Stimulated activated CD8-positive, alpha-beta memory T cell treated with anti-CD3 and anti-CD28 coated beads, Interleukin-12 subunit alpha, Interleukin-12 subunit beta, amount 100 ng/mL, for 24 hours (primary cell): ENCODE results near the gene EIF4G2.

Experiments
- DNase-seq: peaks from one replicate; pipeline ENCODE4 v3.0.0-alpha.2; 2020; ENCODE audit errors: extremely low read depth

Gene EIF4G2

DNA sequence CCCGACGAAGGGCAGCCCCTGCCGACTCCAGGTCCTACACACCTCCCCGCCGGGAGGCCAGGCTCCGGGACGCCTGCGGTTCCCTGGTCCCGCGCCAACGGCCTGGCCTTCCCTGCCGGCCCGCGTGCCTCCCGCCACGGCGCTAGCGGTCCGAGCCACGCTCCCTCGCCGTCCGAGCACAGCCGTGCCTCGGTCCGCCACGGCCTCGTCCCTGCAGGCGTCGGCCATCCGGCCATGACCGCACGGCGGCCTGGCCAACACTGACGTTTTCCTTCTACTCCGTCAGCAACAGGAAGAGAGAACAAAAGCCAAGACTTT is 532 bp downstream of the EIF4G2 start:
- DNase-seq = no peak

DNA sequence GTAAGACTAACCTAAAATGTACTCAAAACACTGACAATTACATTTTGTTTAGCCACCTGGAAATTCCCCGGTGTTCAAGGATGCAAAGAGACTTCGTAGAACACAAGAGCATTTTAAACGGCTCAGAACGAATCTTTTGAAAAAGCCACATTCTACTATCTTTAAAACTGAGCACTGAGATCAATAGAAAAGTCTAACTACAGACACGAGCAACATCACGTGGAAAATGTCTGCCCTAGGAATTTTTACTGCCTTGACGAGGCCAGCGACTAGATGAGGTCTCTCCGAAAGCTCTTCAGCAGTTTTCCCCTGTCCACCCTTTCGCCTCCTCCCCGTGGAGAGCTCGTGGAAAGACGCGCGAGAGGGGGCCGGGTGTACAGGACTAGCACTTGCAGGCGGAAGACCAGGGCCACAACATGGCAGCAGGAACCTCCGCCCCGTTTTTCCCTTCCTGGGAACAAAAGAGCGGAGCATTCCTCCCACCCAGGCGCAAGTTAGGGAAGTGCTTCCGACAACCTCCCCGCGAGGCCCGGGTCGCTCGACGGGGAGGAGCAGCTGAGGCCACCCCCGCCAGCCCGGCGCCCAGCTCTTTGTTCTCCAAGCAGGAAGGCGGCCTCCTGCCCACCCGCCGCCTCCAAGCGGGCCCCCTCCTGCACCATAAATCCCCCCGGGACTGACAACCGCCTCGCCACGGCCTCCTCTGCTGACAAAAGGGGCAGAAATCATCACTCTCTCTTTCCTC is 1.1 kb downstream of the EIF4G2 start:
- no peak for DNase-seq

GRCh38 chr11:10806206-10806605 is 2.5 kb downstream of the EIF4G2 start:
- DNase-seq = no peak

- no peak for DNase-seq
Measured at GRCh38 chr11:10805741-10806140, 3.0 kb downstream of the EIF4G2 start.

DNA sequence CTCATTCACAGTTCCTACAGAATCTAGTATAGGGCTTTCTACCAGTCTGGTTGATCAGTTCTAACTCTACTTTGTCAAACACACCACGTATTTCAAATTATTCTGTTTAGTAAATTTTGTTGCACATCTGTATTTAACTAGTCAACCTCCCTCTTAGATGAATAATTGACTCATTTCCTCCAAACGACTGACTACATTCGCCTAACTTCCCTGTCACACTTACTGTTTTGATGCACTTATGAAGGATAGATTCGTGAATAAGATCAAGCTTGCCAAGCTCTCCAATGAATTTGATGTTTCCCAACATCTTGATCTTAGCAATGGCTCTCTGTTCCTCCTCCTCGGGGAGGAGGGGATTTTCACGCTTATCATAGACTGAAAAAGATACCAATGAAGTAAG is 5.0 kb downstream of the EIF4G2 start:
- DNase-seq = no peak

- DNase-seq = no peak
Measured at GRCh38 chr11:10800292-10800691, 8.4 kb downstream of the EIF4G2 start.

DNA sequence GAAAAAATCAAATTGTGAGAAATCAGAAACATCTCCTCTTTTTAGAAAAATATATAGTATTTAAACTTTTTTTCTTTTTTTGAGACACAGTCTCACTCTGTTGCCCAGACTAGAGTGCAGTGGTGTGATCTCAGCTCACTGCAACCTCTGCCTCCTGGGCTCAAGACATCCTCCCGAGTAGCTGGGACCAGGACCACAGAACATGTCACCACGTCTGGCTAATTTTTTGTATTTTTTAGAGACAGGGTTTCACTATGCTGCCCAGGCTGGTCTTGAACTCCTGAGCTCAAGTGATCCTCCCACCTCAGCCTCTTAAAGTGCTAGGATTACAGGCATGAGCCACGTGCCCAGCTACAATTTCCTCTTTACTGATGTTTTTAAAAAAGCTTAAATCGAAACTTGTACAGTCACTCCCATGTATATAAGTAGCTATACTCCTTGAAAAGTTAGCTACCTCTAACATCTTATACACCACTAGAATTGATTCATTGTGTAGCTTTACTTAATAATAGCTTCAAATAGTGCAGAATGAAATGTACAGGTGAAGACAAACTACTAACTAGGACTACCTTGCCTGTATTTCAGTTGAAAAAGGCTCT is 10.3 kb downstream of the EIF4G2 start:
- DNase-seq = no peak

GRCh38 chr11:10797531-10797930 is 11.2 kb downstream of the EIF4G2 start:
- DNase-seq = no peak

DNA sequence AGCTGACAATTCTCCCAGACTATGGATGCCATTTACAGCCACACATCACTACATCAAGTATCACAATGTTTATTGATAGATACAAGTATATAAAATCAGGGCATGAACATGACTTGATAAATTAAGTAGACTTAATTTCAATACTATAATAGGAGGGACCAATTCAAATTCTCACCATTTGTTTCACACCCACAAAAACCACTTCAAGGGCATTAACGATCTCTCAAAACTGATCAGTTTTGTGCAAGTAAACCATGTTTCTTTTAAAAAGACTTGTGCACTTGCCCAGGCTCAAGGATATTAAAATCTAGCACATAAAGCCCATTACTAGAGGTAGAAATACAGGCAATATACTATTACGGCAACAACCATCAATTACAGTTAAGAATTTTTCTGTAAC is 11.7 kb downstream of the EIF4G2 start:
- no peak for DNase-seq

DNA sequence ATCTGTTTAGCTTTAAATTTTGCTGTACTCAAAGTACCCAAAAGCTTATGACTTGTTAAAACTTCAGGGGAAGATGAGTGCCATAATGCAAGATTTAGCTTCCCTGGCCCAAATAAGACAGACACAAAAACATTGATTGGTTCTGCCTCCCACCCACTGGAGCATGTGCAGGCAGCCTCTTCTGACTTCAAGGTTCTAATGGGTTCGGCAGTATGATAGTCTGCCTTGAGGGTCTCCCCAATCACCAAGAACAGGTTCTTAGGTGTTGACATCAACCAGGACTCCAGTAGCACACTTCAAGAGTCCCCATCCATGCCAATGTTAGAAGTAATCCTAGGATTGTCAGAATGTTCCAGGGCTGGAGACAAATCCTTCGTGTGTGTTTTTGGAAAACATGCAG is 12.5 kb downstream of the EIF4G2 start:
- no peak for DNase-seq

DNA sequence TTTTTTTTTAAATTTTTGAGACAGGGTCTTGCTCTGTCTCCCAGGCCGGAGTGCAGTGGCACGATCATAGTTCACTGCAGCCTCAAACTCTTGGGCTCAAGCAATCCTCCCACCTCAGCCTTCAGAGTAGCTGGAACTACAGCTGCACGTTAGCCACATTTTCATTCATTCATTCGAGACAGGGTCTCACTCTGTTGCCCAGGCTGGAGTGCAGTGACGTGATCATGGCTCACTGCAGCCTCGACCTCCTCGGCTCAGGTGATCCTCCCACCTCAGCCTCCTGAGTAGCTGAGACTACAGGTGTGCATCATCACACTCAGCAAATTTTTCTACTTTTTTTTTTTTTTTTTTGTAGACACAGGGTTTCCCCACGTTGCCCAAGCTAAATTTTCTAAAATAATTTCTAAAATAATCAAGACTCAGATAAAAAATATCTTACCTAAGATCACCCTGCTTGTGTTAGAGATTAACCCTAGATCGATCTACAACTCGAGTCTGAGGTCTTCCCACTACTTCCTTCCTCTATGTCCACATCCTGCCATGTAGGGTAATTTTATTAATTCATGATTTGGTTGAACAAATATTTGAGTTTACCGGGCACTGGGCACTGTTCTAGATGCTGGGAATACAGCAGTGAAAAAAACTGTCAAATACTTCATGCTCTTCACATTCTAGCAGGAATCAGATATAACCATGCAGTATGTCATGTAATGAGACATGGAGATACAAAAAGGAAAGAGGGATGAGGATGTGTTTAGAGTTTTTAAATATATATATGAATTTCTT is 15.1 kb downstream of the EIF4G2 start:
- no peak for DNase-seq

DNA sequence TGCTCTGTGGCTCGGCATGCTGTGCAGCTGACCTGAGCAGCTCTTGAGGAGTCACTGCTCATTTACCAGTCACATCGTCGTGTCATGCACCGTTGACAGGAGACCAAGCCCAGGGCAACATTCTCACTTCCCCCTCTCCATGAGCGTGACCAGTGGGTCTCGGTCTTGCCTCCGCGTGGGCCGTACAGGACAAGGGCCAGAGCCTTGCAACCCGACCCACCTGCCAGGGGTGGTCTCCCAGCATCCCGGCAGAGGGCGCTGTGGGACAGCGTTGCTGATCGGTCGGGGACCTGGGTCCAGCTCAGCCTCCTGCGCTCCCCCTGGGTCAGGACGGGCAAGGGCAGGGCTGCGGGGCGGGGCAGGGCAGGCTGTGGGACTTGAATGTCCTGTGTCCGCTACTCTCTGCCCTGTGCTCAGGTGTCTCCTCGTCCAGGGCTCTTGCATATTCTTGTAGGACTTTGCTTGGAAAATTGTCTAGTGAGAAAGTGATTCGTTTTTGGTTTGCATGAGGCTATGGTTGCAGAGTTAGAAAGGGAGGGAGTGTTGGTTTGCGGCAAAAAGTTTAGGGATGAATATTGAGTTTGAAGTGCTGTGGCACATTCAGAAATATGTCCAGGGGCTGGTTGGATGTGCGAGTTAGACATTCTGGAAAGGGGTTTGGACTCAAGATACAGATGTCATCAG is 16.2 kb downstream of the EIF4G2 start:
- peak; percentile 68 for DNase-seq

- no peak for DNase-seq
Measured at GRCh38 chr11:10786451-10786850, 22.3 kb downstream of the EIF4G2 start.

- no peak for DNase-seq
Measured at GRCh38 chr11:10785146-10785474, 23.6 kb downstream of the EIF4G2 start.

- no peak for DNase-seq
Measured at GRCh38 chr11:10784232-10785145, 24.2 kb downstream of the EIF4G2 start.

- DNase-seq = no peak
Measured at GRCh38 chr11:10780040-10780439, 28.7 kb downstream of the EIF4G2 start.

DNA sequence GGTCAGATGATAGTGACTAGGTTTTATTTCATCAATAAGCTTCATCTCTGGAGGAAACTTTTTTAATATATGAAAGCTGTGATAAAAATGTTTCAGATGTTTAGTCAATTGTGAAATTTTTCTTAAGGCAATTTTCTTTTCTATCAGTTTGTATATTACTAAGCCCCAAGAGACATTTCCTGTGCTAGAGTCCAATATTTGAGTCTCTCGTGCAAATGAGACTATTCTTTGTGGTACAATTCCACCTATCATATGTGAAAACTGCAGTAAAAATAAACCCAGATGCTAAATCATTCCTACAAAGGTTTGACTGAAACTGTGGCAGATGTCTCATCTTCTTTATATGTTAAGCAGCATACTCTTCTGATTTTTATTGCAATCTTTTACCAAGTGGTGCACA is 29.6 kb downstream of the EIF4G2 start:
- DNase-seq = no peak

- no peak for DNase-seq
Measured at GRCh38 chr11:10778217-10778970, 30.3 kb downstream of the EIF4G2 start.

- DNase-seq = no peak
Measured at GRCh38 chr11:10777806-10778205, 30.9 kb downstream of the EIF4G2 start.

DNA sequence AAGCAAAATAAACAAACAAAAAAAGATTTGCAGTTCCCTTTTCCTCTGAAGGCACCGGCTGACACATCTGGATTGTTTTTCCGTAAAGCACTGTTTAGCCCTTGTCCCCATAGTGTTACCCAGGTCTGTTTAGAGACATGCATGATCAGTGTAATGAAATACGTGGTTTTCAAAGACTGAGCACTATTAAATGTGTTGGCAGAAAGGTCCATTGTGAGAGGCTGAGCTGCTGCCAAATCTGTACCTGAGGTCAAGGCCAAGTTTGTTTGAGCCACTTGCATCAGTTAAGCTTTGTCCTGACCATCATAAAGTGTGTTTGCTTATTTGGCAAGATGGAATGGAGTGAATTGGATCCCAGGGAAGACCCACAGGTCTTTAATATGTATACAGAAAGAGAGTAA is 31.3 kb downstream of the EIF4G2 start:
- DNase-seq = no peak

- DNase-seq = no peak
Measured at GRCh38 chr11:10774811-10775210, 33.9 kb downstream of the EIF4G2 start.
